Measurements from ENCODE around the gene RREB1.

DNA sequence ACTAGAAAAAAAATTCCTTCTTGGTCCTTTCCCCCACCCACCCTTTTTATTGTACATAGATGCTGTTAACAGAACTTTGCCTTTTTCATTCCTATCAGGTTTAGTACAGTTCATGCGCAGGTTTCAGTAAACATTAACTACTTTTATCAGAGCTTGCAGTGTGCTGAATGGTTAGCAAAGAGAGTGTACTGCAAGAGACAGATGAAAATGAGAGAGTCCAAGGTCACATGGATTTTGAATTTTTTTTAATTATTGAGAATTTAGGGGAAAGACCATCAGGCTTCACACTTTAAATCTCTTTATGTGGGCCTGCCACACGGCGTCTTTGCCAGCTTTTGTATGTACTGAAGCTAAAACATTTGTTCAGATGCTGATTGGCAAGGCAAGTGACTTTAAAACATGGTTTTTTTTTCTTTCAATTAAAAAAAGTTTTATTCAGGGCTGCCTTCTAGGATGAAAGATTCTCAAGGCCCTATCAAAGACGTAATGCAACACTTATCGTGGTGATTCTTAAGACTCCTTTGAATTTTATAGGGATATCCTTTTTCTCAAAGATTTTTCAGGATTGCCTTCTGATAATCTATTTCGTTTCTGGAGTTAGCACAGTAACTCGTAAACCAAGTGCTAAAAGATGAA lies 32.2 kb downstream of the RREB1 start:
- TF ChIP-seq CTCF (IDR thresholded peaks at IDR 0.05) (no peak), EP300 (IDR thresholded peaks at IDR 0.05) (no peak), POLR2AphosphoS5 (IDR thresholded peaks at IDR 0.05) (no peak), POLR2A (IDR thresholded peaks at IDR 0.05; ENCODE audit: low read depth) (no peak)
